ENCODE data around the gene RMND1. TPM values are rescaled to one million over a fixed set of nuclear protein-coding genes. Genes with fewer than 3 reads are reported as not detected.

The RMND1 gene
- total RNA-seq, 5 donors from 2014 or later (not counting 1 experiment from before 2014, with no cell fraction given), result 8.0 to 15.6 (median 12.8) TPM

DNA sequence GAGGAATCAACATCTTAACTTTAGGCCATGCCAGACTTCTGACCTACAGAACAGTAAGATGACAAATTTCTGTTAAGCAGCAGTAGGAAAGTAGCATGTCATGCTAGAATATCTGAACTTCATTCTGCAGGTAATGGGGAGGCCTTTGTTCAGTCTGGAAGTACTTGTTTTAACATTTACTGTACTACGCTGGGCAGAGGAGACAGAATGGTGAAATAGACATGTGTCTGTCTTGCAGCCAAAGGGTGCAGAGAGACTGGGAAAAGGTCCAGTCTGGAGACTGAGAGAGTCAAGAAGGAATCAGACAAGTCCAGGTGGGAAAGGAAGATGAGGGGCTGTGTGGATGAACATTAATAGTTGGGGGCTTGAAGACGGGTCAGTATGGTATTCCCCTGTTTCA lies 43.1 kb downstream of the RMND1 start:
- ChIA-PET CTCF (no interaction called here), POLR2A (no interaction called here)
- peaks cover 0 to 26% of the 10 kb centered on the region in 2 donors for H3K36me3 ChIP-seq (ENCODE audit: control insufficient read depth in 2 of 2, extremely low read depth in 1 of 2, insufficient read depth in 1 of 2, low read length in 1 of 2)
- H3K27me3 ChIP-seq (replicated peaks in 1 of 2; ENCODE audit: control insufficient read depth in 2 of 2, extremely low read depth in 1 of 2, insufficient read depth in 2 of 2, low read length in 1 of 2), result no peaks in the 10 kb centered on the region
- Mint-ChIP-seq H3K9me3 (no peaks in the 10 kb centered on the region), H3K27me3 (no peaks in the 10 kb centered on the region), H3K4me1 (peaks cover 29 to 35% (median 32%) of the 10 kb centered on the region in 3 donors), H3K4me3 (no peak overlapping the region), H3K36me3 (peaks cover 23% of the 10 kb centered on the region), H3K27ac (no peak overlapping the region)
- H3K9me3 ChIP-seq, result no peaks in the 10 kb centered on the region
- ATAC-seq (replicated peaks in 1 of 4) (no peak), DNase-seq (no peak)
- H3K4me3 ChIP-seq (ENCODE audit: control insufficient read depth in 1 of 2, extremely low read depth in 1 of 2, low read length in 1 of 2), result no peak overlapping the region
- H3K4me1 ChIP-seq (ENCODE audit: control insufficient read depth in 1 of 2, extremely low read depth in 1 of 2, insufficient read depth in 2 of 2, low read length in 2 of 2), result peaks cover 5 to 12% of the 10 kb centered on the region in 2 experiments
- WGBS (ENCODE audit: insufficient coverage), result 100% methylated on average over 1 of the region's 2 CpGs
- H3K27ac ChIP-seq (ENCODE audit: low read length), result no peak overlapping the region

DNA sequence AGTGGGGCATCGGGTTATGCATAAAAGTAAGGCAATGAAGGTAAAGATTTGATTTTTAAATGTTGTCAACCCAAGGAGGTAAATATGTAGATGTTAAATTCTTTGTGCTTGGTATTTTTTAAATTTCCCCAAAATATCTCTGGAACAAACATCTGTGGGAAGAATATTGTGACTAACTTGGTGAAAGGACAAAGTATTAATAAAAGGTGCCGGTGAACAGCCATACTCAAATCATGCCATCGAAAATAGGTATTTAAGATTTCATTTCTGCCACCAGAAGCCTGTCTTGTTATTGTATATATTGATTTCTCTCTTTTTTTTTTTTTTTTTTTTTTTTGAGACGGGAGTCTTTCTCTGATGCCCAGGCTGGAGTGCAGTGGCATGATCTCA lies 48.0 kb downstream of the RMND1 start:
- Histone ChIP-seq H3K36me3 (ENCODE audit: control insufficient read depth in 2 of 2, extremely low read depth in 1 of 2, insufficient read depth in 1 of 2, low read length in 1 of 2) (peaks cover 0 to 29% of the 10 kb centered on the region in 2 donors), H3K27me3 (replicated peaks in 1 of 2; ENCODE audit: control insufficient read depth in 2 of 2, extremely low read depth in 1 of 2, insufficient read depth in 2 of 2, low read length in 1 of 2) (no peaks in the 10 kb centered on the region), H3K4me1 (ENCODE audit: control insufficient read depth in 1 of 2, extremely low read depth in 1 of 2, insufficient read depth in 2 of 2, low read length in 2 of 2) (peaks cover 8 to 19% of the 10 kb centered on the region in 2 experiments), H3K4me3 (ENCODE audit: control insufficient read depth in 1 of 2, extremely low read depth in 1 of 2, low read length in 1 of 2) (no peak overlapping the region), H3K9me3 (no peaks in the 10 kb centered on the region), H3K27ac (ENCODE audit: low read length) (no peak overlapping the region)
- Mint-ChIP-seq H3K4me3 (no peak overlapping the region), H3K4me1 (peaks cover 53 to 54% (median 54%) of the 10 kb centered on the region in 3 donors), H3K9me3 (no peaks in the 10 kb centered on the region), H3K36me3 (peaks cover 17% of the 10 kb centered on the region), H3K27ac (peak overlapping the region in 1 of 2 donors; percentile 52), H3K27me3 (no peaks in the 10 kb centered on the region)
- ChIA-PET CTCF (interaction anchor here in 1 of 2 donors (2.6 kb wide), 1 partner anchor 9 kb away, joined by 14 read pairs; no protein-coding TSS in a partner anchor), POLR2A (interaction anchor here (0.6 kb wide), 2 partner anchors 9 to 1652 kb away, joined by 7 to 10 read pairs; no protein-coding TSS in a partner anchor)
- DNase-seq, result no peak
- ATAC-seq (replicated peaks in 1 of 4), result no peak
- no CpG with 5 or more reads among the region's 4 CpGs for WGBS (ENCODE audit: insufficient coverage)

DNA sequence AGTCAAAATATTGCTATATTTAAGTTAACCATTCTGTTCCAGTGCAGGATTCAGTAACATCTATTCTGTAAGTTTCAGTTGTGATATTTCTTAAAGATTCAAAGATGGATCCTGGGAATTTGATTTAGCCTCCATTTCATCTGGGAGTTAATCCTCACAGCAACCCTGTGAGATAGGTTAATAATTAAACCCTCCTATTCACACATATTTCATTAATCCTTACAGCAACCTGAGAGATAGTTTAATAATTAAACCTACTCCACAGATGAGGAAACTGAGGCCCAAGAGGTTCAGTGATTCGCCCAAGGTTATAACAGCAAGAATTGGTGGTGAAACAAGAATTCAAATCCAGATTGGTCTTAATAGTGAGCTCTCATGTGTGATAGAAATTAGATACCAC lies 49.7 kb downstream of the RMND1 start:
- ChIA-PET POLR2A (no interaction called here), CTCF (no interaction called here)
- peaks cover 58 to 68% (median 66%) of the 10 kb centered on the region in 3 donors for H3K4me1 Mint-ChIP-seq
- no CpG with 5 or more reads among the region's 1 CpG for WGBS (ENCODE audit: insufficient coverage)
- H3K9me3 Mint-ChIP-seq, result no peaks in the 10 kb centered on the region
- H3K27me3 Mint-ChIP-seq, result no peaks in the 10 kb centered on the region
- Histone ChIP-seq H3K9me3 (no peaks in the 10 kb centered on the region), H3K36me3 (ENCODE audit: control insufficient read depth in 2 of 2, extremely low read depth in 1 of 2, insufficient read depth in 1 of 2, low read length in 1 of 2) (peaks cover 0 to 24% of the 10 kb centered on the region in 2 donors), H3K4me3 (ENCODE audit: control insufficient read depth in 1 of 2, extremely low read depth in 1 of 2, low read length in 1 of 2) (no peak overlapping the region), H3K27ac (ENCODE audit: low read length) (no peak overlapping the region), H3K4me1 (ENCODE audit: control insufficient read depth in 1 of 2, extremely low read depth in 1 of 2, insufficient read depth in 2 of 2, low read length in 2 of 2) (peaks cover 8 to 19% of the 10 kb centered on the region in 2 experiments), H3K27me3 (replicated peaks in 1 of 2; ENCODE audit: control insufficient read depth in 2 of 2, extremely low read depth in 1 of 2, insufficient read depth in 2 of 2, low read length in 1 of 2) (no peaks in the 10 kb centered on the region)
- H3K36me3 Mint-ChIP-seq, result peaks cover 22% of the 10 kb centered on the region
- no peak for DNase-seq
- H3K27ac Mint-ChIP-seq, result peak overlapping the region in 1 of 2 donors; percentile 48
- no peak for ATAC-seq (replicated peaks in 1 of 4)
- H3K4me3 Mint-ChIP-seq, result no peak overlapping the region

DNA sequence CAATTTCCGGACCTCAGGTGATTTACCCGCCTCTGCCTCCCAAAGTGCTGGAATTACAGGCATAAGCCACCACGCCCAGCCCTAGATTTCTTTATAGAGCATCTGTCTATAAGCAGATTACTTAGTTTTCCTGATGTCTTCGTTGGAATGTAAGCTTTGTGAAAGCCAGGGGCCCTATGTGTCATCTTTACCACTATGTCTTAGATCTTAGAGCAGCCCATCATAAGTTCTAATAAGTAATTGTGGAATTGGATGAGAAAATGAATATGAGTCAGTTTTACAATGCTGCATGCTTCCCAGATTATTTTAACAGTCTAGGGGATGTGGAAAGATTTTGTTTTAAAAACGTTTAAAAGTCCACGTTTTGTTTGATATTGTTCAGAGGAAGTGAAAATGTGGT lies 51.5 kb downstream of the RMND1 start:
- no peaks in the 10 kb centered on the region for H3K9me3 ChIP-seq
- Mint-ChIP-seq H3K27me3 (no peaks in the 10 kb centered on the region), H3K27ac (peak overlapping the region; percentile 36 to 72), H3K36me3 (peaks cover 20% of the 10 kb centered on the region), H3K4me1 (peaks cover 62 to 68% (median 67%) of the 10 kb centered on the region in 3 donors), H3K4me3 (peak overlapping the region in 1 of 3 donors; percentile 49), H3K9me3 (no peaks in the 10 kb centered on the region)
- H3K27ac ChIP-seq (ENCODE audit: low read length), result no peak overlapping the region
- DNase-seq (no peak), ATAC-seq (replicated peaks in 1 of 4) (no peak)
- WGBS (ENCODE audit: insufficient coverage), result 37% methylated on average over 3 of the region's 6 CpGs
- no peak overlapping the region for H3K4me3 ChIP-seq (ENCODE audit: control insufficient read depth in 1 of 2, extremely low read depth in 1 of 2, low read length in 1 of 2)
- H3K36me3 ChIP-seq (ENCODE audit: control insufficient read depth in 2 of 2, extremely low read depth in 1 of 2, insufficient read depth in 1 of 2, low read length in 1 of 2), result peaks cover 0 to 24% of the 10 kb centered on the region in 2 donors
- H3K4me1 ChIP-seq (ENCODE audit: control insufficient read depth in 1 of 2, extremely low read depth in 1 of 2, insufficient read depth in 2 of 2, low read length in 2 of 2), result peaks cover 12 to 21% of the 10 kb centered on the region in 2 experiments
- H3K27me3 ChIP-seq (replicated peaks in 1 of 2; ENCODE audit: control insufficient read depth in 2 of 2, extremely low read depth in 1 of 2, insufficient read depth in 2 of 2, low read length in 1 of 2), result no peaks in the 10 kb centered on the region
- ChIA-PET CTCF (interaction anchor here in 1 of 2 donors (1.2 kb wide), 1 partner anchor 15 kb away, joined by 4 read pairs; no protein-coding TSS in a partner anchor), POLR2A (interaction anchor here in 1 of 2 donors (1.3 kb wide), 1 partner anchor 11 kb away, joined by 5 read pairs; no protein-coding TSS in a partner anchor)

DNA sequence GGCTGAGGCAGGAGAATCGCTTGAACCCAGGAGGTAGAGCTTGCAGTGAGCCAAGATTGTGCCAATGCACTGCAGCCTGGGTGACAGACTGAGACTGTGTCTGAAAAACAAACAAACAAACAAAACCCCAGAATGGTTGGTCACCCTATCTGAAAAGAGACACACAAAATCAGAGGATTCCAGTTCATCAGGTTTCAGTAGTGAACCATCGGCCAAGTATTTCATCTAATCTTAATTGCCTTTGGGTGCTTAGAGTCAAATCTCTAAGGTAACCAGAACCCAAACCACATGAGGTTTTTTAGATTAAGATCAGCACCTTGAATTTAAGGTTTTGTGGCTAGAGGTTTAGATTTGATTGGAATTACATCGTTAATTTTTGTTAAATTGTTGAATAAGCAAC lies 52.2 kb downstream of the RMND1 start:
- ChIA-PET CTCF (interaction anchor here in 1 of 2 donors (1.2 kb wide), 1 partner anchor 15 kb away, joined by 4 read pairs; no protein-coding TSS in a partner anchor), POLR2A (interaction anchor here in 1 of 2 donors (0.6 kb wide), 1 partner anchor 42 kb away, joined by 3 read pairs; no protein-coding TSS in a partner anchor)
- H3K4me1 ChIP-seq (ENCODE audit: control insufficient read depth in 1 of 2, extremely low read depth in 1 of 2, insufficient read depth in 2 of 2, low read length in 2 of 2), result peaks cover 12 to 24% of the 10 kb centered on the region in 2 experiments
- no peaks in the 10 kb centered on the region for H3K9me3 Mint-ChIP-seq
- H3K27me3 Mint-ChIP-seq, result no peaks in the 10 kb centered on the region
- DNase-seq, result no peak
- no peaks in the 10 kb centered on the region for H3K27me3 ChIP-seq (replicated peaks in 1 of 2; ENCODE audit: control insufficient read depth in 2 of 2, extremely low read depth in 1 of 2, insufficient read depth in 2 of 2, low read length in 1 of 2)
- H3K27ac ChIP-seq (ENCODE audit: low read length), result no peak overlapping the region
- peak overlapping the region in 1 of 2 donors; percentile 34 for H3K27ac Mint-ChIP-seq
- H3K9me3 ChIP-seq, result no peaks in the 10 kb centered on the region
- no peak overlapping the region for H3K4me3 Mint-ChIP-seq
- H3K36me3 ChIP-seq (ENCODE audit: control insufficient read depth in 2 of 2, extremely low read depth in 1 of 2, insufficient read depth in 1 of 2, low read length in 1 of 2), result peaks cover 0 to 16% of the 10 kb centered on the region in 2 donors
- no peak for ATAC-seq (replicated peaks in 1 of 4)
- 100% methylated on average over 1 of the region's 3 CpGs for WGBS (ENCODE audit: insufficient coverage)
- H3K4me3 ChIP-seq (ENCODE audit: control insufficient read depth in 1 of 2, extremely low read depth in 1 of 2, low read length in 1 of 2), result no peak overlapping the region
- H3K36me3 Mint-ChIP-seq, result peaks cover 20% of the 10 kb centered on the region
- peaks cover 69 to 76% (median 75%) of the 10 kb centered on the region in 3 donors for H3K4me1 Mint-ChIP-seq

DNA sequence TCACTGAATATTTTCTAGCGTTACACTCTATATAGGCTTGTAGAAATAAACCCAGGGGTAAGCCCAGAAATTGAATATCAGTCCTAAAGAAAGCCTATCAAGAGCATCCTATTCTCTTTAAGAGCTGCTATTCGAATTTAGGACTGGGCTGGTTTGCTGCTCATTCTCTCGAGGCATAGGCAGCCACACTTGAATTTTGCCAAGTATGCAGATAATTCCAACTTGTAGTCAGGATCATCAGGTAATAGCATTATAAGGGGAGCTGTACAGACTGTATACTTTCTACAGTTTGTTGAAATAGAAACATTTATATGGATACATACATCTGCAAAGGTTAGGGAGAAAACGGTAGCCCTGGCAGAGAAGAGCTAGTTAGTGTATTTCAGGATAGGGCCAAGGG lies 58.5 kb downstream of the RMND1 start:
- DNase-seq (no peak), ATAC-seq (replicated peaks in 1 of 4) (no peak)
- H3K9me3 Mint-ChIP-seq, result no peaks in the 10 kb centered on the region
- CTCF ChIA-PET, result interaction anchor here in 1 of 2 donors (1.2 kb wide), 1 partner anchor 13 kb away, joined by 7 read pairs; no protein-coding TSS in a partner anchor
- Histone ChIP-seq H3K4me3 (ENCODE audit: control insufficient read depth in 1 of 2, extremely low read depth in 1 of 2, low read length in 1 of 2) (no peak overlapping the region), H3K9me3 (no peaks in the 10 kb centered on the region), H3K27me3 (replicated peaks in 1 of 2; ENCODE audit: control insufficient read depth in 2 of 2, extremely low read depth in 1 of 2, insufficient read depth in 2 of 2, low read length in 1 of 2) (no peaks in the 10 kb centered on the region), H3K36me3 (ENCODE audit: control insufficient read depth in 2 of 2, extremely low read depth in 1 of 2, insufficient read depth in 1 of 2, low read length in 1 of 2) (no peaks in the 10 kb centered on the region), H3K4me1 (ENCODE audit: control insufficient read depth in 1 of 2, extremely low read depth in 1 of 2, insufficient read depth in 2 of 2, low read length in 2 of 2) (peaks cover 28 to 33% of the 10 kb centered on the region in 2 experiments), H3K27ac (ENCODE audit: low read length) (peak overlapping the region; percentile 74)
- no CpG with 5 or more reads among the region's 4 CpGs for WGBS (ENCODE audit: insufficient coverage)
- peaks cover 65 to 69% (median 69%) of the 10 kb centered on the region in 3 donors for H3K4me1 Mint-ChIP-seq
- peak overlapping the region; percentile 97 to 99 for H3K27ac Mint-ChIP-seq
- H3K4me3 Mint-ChIP-seq, result peak overlapping the region; percentile 92 to 97 (median 94)
- H3K27me3 Mint-ChIP-seq, result no peaks in the 10 kb centered on the region
- peaks cover 16% of the 10 kb centered on the region for H3K36me3 Mint-ChIP-seq
- POLR2A ChIA-PET, result interaction anchor here in 1 of 2 donors (0.6 kb wide), 1 partner anchor 20 kb away, joined by 4 read pairs; no protein-coding TSS in a partner anchor

Measured in T-cell (primary cell).